Measurements from ENCODE around the gene ADAMTS12.

Gene ADAMTS12

GRCh38 chr5:33848554-33848953 lies 43.2 kb downstream of the ADAMTS12 start:
- DNase-seq (ENCODE audit: low read depth in 2 of 2): no peak

DNA sequence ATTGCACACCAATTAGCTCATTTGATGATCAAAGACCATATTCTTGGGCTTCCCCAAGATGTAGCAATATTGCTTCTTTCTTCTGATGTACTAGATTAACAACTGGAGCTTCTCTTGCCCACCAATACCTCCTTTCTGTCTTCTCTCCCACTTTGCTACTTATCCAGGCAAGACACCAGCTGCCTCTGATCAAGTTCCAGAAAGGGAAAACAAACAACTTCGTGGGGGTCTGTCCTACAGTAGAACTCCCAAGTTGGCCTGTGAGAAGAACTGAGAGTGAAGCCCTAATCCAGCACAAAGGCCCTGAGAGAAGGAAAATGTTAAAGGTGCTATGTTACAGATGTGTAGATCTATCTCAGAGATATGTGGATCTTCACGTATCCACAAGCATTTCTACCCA lies 44.9 kb downstream of the ADAMTS12 start:
- no peak for DNase-seq (ENCODE audit: low read depth in 2 of 2)

GRCh38 chr5:33843579-33843978 lies 48.2 kb downstream of the ADAMTS12 start:
- DNase-seq (ENCODE audit: low read depth in 2 of 2): peak in 1 of 2 experiments; percentile 40

GRCh38 chr5:33842456-33842855 lies 49.3 kb downstream of the ADAMTS12 start:
- DNase-seq (ENCODE audit: low read depth in 2 of 2): no peak

DNA sequence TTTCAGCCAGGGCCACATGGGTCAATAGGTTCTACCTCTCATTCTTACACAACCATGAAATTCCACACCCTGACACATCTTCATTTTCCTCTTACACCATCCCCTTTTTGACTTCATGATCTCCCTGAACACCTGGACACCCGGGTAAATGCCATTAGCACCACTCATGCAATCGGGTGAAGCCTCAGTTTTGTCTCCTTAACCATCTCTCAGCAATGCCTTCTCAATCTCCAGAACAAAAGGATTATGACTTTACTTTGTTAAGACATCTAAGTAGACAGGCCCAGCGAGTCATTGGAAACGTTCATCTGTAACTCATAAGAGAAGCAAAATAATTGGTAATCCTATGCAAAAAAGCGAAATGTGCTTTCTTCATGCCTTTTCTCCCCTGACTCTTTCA lies 49.9 kb downstream of the ADAMTS12 start:
- DNase-seq (ENCODE audit: low read depth in 2 of 2): no peak

GRCh38 chr5:33840927-33841547 lies 50.8 kb downstream of the ADAMTS12 start:
- DNase-seq (ENCODE audit: low read depth in 2 of 2): no peak

DNA sequence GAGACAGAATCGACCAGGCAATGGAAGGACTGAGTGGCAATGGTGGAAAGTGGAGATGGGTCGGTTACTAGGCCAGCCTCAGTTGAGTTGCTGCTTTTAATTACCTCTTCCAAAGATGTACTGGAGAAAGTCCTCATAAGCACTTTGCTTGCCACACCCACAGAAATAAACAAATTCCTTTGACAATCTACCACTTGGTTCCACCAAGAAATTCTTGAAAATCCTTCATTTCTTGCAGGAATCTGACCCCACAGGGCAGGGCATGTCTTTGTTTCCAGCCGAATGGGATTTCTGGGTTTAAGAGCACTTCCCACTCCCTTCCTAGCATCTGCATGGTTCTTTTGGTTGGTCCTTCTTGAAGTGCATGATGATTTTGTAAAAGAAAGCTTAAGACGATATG lies 54.5 kb downstream of the ADAMTS12 start:
- DNase-seq (ENCODE audit: low read depth in 2 of 2): no peak

GRCh38 chr5:33834334-33834733 lies 57.5 kb downstream of the ADAMTS12 start:
- no peak for DNase-seq (ENCODE audit: low read depth in 2 of 2)

- DNase-seq (ENCODE audit: low read depth in 2 of 2): no peak
Measured at GRCh38 chr5:33833237-33833575, 58.6 kb downstream of the ADAMTS12 start.

GRCh38 chr5:33832404-33833236 lies 59.2 kb downstream of the ADAMTS12 start:
- DNase-seq (ENCODE audit: low read depth in 2 of 2): no peak

DNA sequence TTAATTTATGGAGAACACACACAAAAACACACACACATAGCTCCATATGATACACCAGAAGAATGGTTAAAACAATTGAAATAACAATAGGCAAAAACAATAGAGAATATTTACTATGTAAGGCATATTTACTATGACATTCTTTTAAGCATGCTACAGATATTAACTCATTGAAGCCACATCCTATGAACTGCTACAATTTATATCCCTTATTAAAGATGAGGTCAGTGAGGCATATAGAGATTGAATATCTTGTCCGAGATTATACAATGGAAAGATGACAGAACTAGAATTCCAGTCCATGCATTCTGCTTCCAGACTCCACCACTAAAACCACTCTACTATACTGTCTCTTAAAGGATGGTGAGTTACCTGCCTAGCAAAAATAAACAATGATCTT lies 60.7 kb downstream of the ADAMTS12 start:
- DNase-seq (ENCODE audit: low read depth in 2 of 2): no peak

- no peak for DNase-seq (ENCODE audit: low read depth in 2 of 2)
Measured at GRCh38 chr5:33829430-33829829, 62.4 kb downstream of the ADAMTS12 start.

DNA sequence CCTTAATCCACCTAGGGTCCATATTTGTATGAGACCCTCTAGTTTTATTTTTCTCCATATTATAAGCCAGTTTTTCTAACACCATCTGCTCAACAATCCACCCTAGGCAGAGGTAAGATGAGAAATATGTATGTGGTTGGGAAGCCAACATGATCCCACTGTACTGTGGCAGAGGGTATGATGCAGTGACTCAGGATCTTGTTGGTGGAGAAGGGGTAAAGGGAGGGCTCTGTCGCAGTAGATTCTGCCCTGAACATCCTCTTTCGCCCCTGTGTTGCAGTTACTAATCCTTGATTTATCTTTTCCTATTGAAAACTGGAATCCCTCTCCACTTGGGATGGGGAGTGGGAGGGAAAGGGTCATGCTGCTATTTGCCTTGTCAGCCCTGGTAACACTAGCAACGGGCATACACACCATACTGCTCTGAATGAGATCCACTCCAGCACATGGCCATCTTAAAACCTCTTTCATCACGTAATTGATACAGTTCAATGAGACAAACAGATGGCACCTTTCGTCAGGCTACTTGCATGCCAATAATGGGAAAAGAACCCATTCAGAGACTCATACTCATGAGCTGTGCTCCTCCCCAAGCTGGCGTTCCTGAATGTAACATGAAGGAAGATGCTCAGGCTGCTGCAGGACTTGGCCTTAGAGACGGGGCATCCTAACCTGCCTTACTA lies 63.0 kb downstream of the ADAMTS12 start:
- no peak for DNase-seq (ENCODE audit: low read depth in 2 of 2)

DNA sequence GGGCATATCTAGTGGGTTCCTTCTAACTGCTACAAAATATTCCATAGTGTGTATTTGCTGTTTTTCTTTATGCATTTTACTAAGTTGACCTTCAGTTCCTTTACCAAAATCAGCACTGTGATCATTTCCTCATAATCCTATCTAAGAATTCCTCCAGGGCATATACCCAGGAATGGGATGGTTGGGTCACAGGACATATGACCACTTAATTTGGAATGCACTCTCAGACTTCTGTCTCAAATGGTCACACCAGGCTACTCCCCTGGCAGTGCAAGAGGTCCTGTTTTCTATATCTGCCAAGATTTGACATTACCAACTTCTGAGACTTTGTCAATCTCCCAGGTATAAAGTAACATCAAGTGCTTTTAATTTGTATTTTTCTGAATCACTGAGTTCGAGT lies 63.9 kb downstream of the ADAMTS12 start:
- no peak for DNase-seq (ENCODE audit: low read depth in 2 of 2)

DNA sequence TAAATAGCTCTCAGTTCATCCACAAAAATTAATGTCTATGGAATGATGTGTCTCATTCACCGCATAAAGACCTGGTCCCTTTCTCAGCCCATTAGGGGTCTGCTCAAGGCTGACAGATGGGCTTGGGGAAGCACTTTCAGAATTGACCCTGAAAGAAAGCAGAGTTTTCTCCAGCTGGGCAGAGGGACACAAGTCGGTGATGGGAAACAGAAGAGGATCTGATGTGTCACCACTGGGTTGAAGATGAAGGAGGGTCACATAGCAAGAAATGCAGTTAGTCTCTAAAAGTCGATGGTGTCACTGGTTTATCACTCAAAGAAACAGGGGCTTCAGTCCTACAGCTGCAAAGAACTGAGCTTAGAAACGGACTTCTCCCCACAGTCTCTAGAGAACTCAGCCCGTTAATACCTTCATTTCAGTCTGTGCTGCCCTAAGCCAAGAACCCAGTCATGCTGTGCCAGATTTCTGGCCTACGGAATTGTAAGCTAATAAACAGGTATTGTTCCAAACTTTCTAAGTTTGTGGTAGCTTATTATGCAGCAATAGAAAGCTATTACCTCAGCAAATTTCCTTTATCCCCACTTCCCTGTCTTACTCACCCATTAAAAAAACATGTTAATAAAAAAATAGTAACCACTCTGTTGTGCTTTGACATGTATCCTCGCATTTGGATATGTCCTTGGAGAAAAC lies 64.6 kb downstream of the ADAMTS12 start:
- no peak for DNase-seq (ENCODE audit: low read depth in 2 of 2)

- DNase-seq (ENCODE audit: low read depth in 2 of 2): peak; percentile 96 to 97
Measured at GRCh38 chr5:33824516-33825195, 67.1 kb downstream of the ADAMTS12 start.

DNA sequence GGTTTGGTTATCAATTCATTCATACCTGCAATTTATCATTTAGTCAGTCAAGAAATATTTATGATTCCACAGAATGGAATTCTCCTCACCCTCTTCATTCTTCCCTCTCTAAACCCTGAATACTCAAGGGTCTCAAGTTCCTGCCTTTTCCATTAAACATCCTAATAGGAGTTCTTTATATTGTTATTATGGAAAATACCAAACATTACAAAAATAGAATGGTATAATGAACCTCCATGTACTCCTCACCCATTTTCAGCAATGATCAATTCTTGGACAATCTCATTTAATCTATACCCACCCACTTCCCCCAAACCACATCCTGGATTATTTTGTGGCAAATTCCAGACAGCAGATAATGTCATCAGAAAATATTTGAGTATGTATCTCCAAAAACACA lies 74.5 kb downstream of the ADAMTS12 start:
- DNase-seq (ENCODE audit: low read depth in 2 of 2): no peak

GRCh38 chr5:33816791-33817190 lies 75.0 kb downstream of the ADAMTS12 start:
- DNase-seq (ENCODE audit: low read depth in 2 of 2): no peak

- DNase-seq (ENCODE audit: low read depth in 2 of 2): no peak
Measured at GRCh38 chr5:33812746-33813145, 79.0 kb downstream of the ADAMTS12 start.

DNA sequence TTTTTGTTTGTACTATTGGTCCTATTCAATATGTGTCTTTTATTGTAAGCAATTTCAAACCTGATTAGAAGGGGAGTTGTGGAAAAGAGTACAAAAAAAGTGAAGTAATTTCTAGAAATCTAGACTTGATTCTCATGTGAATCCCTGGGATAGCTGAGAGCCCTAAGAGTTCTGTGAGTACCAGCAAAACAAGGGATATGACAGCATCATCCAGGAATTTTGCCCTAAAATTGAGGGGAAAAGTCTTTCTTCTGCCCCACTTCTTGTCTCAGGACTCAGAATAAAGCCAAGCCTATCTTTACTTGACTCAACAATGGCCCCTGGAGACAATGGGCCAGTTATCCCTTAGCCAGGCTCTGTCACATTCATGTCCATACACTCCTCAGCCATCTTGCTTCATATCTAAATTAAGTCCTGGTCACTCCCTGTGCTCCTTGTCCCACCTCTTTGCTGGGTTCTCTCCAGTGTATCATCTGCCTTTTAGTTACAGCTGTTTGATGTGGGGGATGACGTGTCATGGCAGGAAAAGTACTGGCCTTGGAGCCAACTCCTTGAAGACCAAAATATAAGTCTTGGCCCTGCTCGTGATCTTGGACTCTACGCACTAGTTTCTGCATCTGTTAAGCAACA lies 81.2 kb downstream of the ADAMTS12 start:
- no peak for DNase-seq (ENCODE audit: low read depth in 2 of 2)

- no peak for DNase-seq (ENCODE audit: low read depth in 2 of 2)
Measured at GRCh38 chr5:33809936-33810335, 81.9 kb downstream of the ADAMTS12 start.
